KMS-11 (cell line): Measurements from ENCODE around the gene PAPSS1.
A peak's percentile ranks its signal among the peaks of the same experiment; 100 is the strongest.

Experiments
- H2AFZ ChIP-seq: fragments of 200-600 bp; sonication (generic); 2 replicates; pipeline ENCODE4 v1.6.1; 2016; ENCODE audit warnings: antibody characterized with exemption, mixed run types, low read depth
- H3K27ac ChIP-seq: fragments of 200-600 bp; sonication (generic); 2 replicates; pipeline ENCODE4 v1.6.1; 2016; ENCODE audit warnings: mild to moderate bottlenecking, mixed run types
- H3K27me3 ChIP-seq: fragments of 200-600 bp; sonication (generic); 2 replicates; pipeline ENCODE4 v1.6.1; 2017; ENCODE audit warnings: mild to moderate bottlenecking, low read depth, mixed run types, moderate library complexity; ENCODE audit not compliant: insufficient read depth
- H3K36me3 ChIP-seq: fragments of 200-600 bp; sonication (generic); 2 replicates; pipeline ENCODE4 v1.6.1; 2017; ENCODE audit warnings: mild to moderate bottlenecking, mixed run types; ENCODE audit not compliant: insufficient read depth
- H3K4me1 ChIP-seq: fragments of 200-600 bp; sonication (generic); 2 replicates; pipeline ENCODE4 v1.6.1; 2016; ENCODE audit warnings: mild to moderate bottlenecking, low read depth, mixed run types; ENCODE audit not compliant: poor library complexity, severe bottlenecking
- H3K4me2 ChIP-seq: fragments of 200-600 bp; sonication (generic); 2 replicates; pipeline ENCODE4 v1.7.0; 2016; ENCODE audit warnings: mild to moderate bottlenecking, mixed run types
- H3K4me3 ChIP-seq: fragments of 200-600 bp; sonication (generic); IDR thresholded peaks from 2 replicates; pipeline ENCODE4 v1.6.1; 2017; ENCODE audit warnings: low read depth, low read length, mixed read lengths; ENCODE audit not compliant: insufficient read depth
- H3K79me2 ChIP-seq: fragments of 200-600 bp; sonication (generic); 2 replicates; pipeline ENCODE4 v1.6.1; 2016; ENCODE audit warnings: low read depth, mixed run types; ENCODE audit not compliant: insufficient read depth
- H3K9ac ChIP-seq: fragments of 200-600 bp; sonication (generic); 2 replicates; pipeline ENCODE4 v1.6.1; 2016; ENCODE audit warnings: mild to moderate bottlenecking, mixed run types
- H4K20me1 ChIP-seq: fragments of 200-600 bp; sonication (generic); 2 replicates; pipeline ENCODE4 v1.6.1; 2016; ENCODE audit warnings: mild to moderate bottlenecking, mixed run types; ENCODE audit not compliant: insufficient read depth
- TF ChIP-seq, protein P1 (sequence below): fragments of 200-600 bp; sonication (generic); conservative IDR thresholded peaks from 2 replicates; pipeline ENCODE4 v1.6.1; 2017; ENCODE audit warnings: low read depth, mild to moderate bottlenecking, antibody characterized with exemption, low read length, moderate library complexity, mixed read lengths

PAPSS1 gene

DNA sequence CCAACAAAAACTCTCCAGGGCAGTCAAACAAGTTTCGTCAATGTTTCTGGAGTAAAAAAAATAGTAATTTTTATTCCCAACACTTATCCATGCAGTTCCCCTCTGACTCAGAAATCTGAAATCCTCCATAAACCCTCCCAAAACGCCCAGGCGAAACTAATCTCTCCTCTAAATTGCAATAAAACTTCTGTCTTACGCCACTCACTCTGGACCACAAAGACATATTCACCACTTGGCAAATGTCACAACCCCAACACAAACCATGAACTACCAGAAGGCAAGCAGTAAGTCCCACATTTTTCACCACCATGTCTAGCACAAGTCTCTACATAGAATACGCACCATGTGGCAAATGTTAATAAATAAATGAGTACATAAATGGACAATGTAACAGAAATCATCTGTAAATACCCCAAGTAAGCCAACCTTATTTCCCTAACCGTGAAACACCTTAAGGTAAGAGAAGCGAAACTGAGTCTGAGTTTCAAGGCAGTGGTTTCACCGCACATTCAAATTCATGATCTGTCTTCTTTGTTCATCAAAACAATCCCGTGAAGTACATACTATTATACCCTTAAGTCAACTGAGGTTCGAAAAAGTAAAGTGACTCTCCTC lies 1.6 kb downstream of the PAPSS1 start:
- TF ChIP-seq, protein P1, sequence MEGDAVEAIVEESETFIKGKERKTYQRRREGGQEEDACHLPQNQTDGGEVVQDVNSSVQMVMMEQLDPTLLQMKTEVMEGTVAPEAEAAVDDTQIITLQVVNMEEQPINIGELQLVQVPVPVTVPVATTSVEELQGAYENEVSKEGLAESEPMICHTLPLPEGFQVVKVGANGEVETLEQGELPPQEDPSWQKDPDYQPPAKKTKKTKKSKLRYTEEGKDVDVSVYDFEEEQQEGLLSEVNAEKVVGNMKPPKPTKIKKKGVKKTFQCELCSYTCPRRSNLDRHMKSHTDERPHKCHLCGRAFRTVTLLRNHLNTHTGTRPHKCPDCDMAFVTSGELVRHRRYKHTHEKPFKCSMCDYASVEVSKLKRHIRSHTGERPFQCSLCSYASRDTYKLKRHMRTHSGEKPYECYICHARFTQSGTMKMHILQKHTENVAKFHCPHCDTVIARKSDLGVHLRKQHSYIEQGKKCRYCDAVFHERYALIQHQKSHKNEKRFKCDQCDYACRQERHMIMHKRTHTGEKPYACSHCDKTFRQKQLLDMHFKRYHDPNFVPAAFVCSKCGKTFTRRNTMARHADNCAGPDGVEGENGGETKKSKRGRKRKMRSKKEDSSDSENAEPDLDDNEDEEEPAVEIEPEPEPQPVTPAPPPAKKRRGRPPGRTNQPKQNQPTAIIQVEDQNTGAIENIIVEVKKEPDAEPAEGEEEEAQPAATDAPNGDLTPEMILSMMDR: no peak
- Histone ChIP-seq H3K9ac (no peak overlapping the region; the same call in 1 of the 2 replicates), H3K27me3 (no peaks in the 10 kb centered on the region), H3K4me1 (peaks cover 50% of the 10 kb centered on the region), H4K20me1 (no peaks in the 10 kb centered on the region), H2AFZ (no peak overlapping the region), H3K79me2 (peaks cover 17% of the 10 kb centered on the region; the same call in 1 of the 2 replicates), H3K4me3 (no peak overlapping the region), H3K36me3 (no peaks in the 10 kb centered on the region), H3K4me2 (peak overlapping the region; percentile 89), H3K27ac (peak overlapping the region; percentile 32; the same call in 1 of the 2 replicates)

GRCh38 chr4:107714256-107714655 lies 5.8 kb downstream of the PAPSS1 start:
- Histone ChIP-seq H3K27me3 (no peaks in the 10 kb centered on the region), H3K9ac (no peak overlapping the region), H3K4me2 (no peak overlapping the region), H4K20me1 (no peaks in the 10 kb centered on the region), H3K4me3 (no peak overlapping the region), H3K79me2 (peaks cover 17% of the 10 kb centered on the region; the same call in 1 of the 2 replicates), H3K36me3 (no peaks in the 10 kb centered on the region), H2AFZ (no peak overlapping the region), H3K27ac (no peak overlapping the region), H3K4me1 (peaks cover 29% of the 10 kb centered on the region)
- TF ChIP-seq, protein P1: no peak

GRCh38 chr4:107712236-107712635 lies 7.8 kb downstream of the PAPSS1 start:
- no peak overlapping the region for H3K27ac ChIP-seq
- H3K36me3 ChIP-seq: no peaks in the 10 kb centered on the region
- no peak overlapping the region for H3K9ac ChIP-seq
- no peak overlapping the region for H2AFZ ChIP-seq
- peaks cover 9% of the 10 kb centered on the region for H3K4me1 ChIP-seq
- no peaks in the 10 kb centered on the region for H3K27me3 ChIP-seq
- H4K20me1 ChIP-seq: no peaks in the 10 kb centered on the region
- TF ChIP-seq, protein P1: no peak
- H3K4me2 ChIP-seq: no peak overlapping the region
- H3K4me3 ChIP-seq: no peak overlapping the region
- H3K79me2 ChIP-seq: peaks cover 9% of the 10 kb centered on the region; the same call in 1 of the 2 replicates

DNA sequence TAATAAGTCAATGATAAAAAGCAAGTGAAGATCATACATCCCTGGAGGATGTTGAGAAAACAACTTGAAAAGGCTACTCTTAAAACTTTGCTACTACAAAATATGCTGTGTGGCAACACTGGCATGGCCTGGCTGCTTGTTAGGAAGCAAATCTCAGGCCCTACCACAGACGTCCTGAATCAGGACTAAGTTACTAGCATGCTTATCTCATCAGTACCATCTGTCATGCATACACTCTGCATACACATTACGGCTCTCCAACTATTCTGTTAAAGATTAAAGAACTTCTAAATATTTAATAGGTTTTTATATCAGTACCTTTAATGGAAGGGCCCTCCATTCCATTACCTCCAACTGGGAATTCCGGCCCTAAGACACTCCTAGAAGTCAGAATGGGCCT lies 8.2 kb downstream of the PAPSS1 start:
- H4K20me1 ChIP-seq: no peaks in the 10 kb centered on the region

More for the DNA sequence above, 8.2 kb downstream of the PAPSS1 start:
- TF ChIP-seq, protein P1: no peak
- Histone ChIP-seq H3K4me3 (no peak overlapping the region), H3K36me3 (no peaks in the 10 kb centered on the region), H3K27ac (no peak overlapping the region), H3K4me2 (no peak overlapping the region), H3K27me3 (no peaks in the 10 kb centered on the region), H3K9ac (no peak overlapping the region), H3K79me2 (peaks cover 5% of the 10 kb centered on the region; the same call in 1 of the 2 replicates), H3K4me1 (peaks cover 5% of the 10 kb centered on the region), H2AFZ (no peak overlapping the region)
